HCT116 (cell line): ENCODE measurements around the gene CHODL. TPM values are rescaled to one million over a fixed set of nuclear protein-coding genes. Genes with fewer than 3 reads are reported as not detected.

Source experiments
- ATAC-seq: fragments of 200-7000 bp; cut with Tn5 transposase; 2 replicates; pipeline ENCODE4 v1.9.1; 2020; ENCODE audit warnings: mild to moderate bottlenecking, moderate library complexity
- BruUV-seq: library from RNA; stranded (reverse); fragments of 400-500 nt; replicated peaks from 2 replicates; lab custom pipeline; 2021; lab: Mats Ljungman, UMichigan
- CTCF ChIA-PET: fragments of 300-600 bp; sonication (Branson Sonifier 250); formaldehyde crosslinking; loops from one replicate; lab custom pipeline; 2021; ENCODE audit warnings: antibody characterized with exemption; lab: Charles Lee
- POLR2A ChIA-PET: fragments of 300-600, 350-600 bp; sonication (Branson Sonifier 250); formaldehyde crosslinking; loops from one replicate; lab custom pipeline; 2021; ENCODE audit warnings: antibody characterized with exemption; lab: Charles Lee
- RAD21 ChIA-PET, 2 experiments: fragments of 300-600 bp; sonication (Branson Sonifier 250); formaldehyde crosslinking; loops; one replicate each; lab custom pipeline; 2023; ENCODE audit warnings: low total read pairs in 2 of 2; ENCODE audit not compliant: uncharacterized antibody in 2 of 2, unreplicated experiment in 2 of 2, low non-redundant PET in 1 of 2; lab: Charles Lee
- DNase-seq: peaks from one replicate; pipeline ENCODE4 v3.0.0-alpha.2; 2010; ENCODE audit warnings: low read depth, low spot score
- H2AFZ ChIP-seq: fragments of 200-600 bp; shearing (Covaris generic), sonication (generic); 2 replicates; pipeline ENCODE4 v1.6.1; 2017; ENCODE audit warnings: low read depth, mixed run types, mixed read lengths, antibody characterized with exemption, low read length; ENCODE audit not compliant: poor library complexity, severe bottlenecking
- H3K27ac ChIP-seq: 2 replicates; pipeline ENCODE4 v1.5.1; 2012; ENCODE audit warnings: low read depth, low read length
- H3K27me3 ChIP-seq: fragments of 200-600 bp; sonication (generic); 2 replicates; pipeline ENCODE4 v1.6.1; 2016; ENCODE audit warnings: mixed run types, low read length, mixed read lengths; ENCODE audit not compliant: insufficient read depth
- H3K36me3 ChIP-seq, 2 experiments: fragments of 200-500 bp in 1 of 2; fragments of 200-600 bp in 1 of 2; sonication (Bioruptor generic) in 1 of 2; sonication (generic) in 1 of 2; 2 replicates each; pipeline versions ENCODE4 v1.5.1 to v1.6.1; 2014 to 2016; ENCODE audit warnings: low read length in 2 of 2, inconsistent platforms in 1 of 2, mixed read lengths in 1 of 2, mixed run types in 1 of 2; ENCODE audit not compliant: insufficient read depth in 2 of 2, control insufficient read depth in 1 of 2
- H3K4me1 ChIP-seq, 2 experiments: fragments of 200-600 bp in 1 of 2; sonication (generic) in 1 of 2; 2 replicates each; pipeline versions ENCODE4 v1.5.1 to v1.6.1; 2012 to 2017; ENCODE audit warnings: low read length in 2 of 2, inconsistent platforms in 1 of 2, mild to moderate bottlenecking in 1 of 2, mixed read lengths in 1 of 2, mixed run types in 1 of 2, moderate library complexity in 1 of 2; ENCODE audit not compliant: insufficient read depth in 2 of 2, control insufficient read depth in 1 of 2
- H3K4me2 ChIP-seq: fragments of 200-600 bp; sonication (generic); 2 replicates; pipeline ENCODE4 v1.6.1; 2017; ENCODE audit warnings: mixed run types, low read length, mixed read lengths
- H3K4me3 ChIP-seq, 2 experiments: fragments of 200-600 bp in 1 of 2; sonication (generic) in 1 of 2; replicated peaks in 1 of 2; 2 replicates each; pipeline ENCODE4 v1.5.1; 2011 to 2016; ENCODE audit warnings: low read length in 2 of 2, control low read depth in 1 of 2, low read depth in 1 of 2, mild to moderate bottlenecking in 1 of 2, mixed read lengths in 1 of 2, mixed run types in 1 of 2
- H3K79me2 ChIP-seq: fragments of 200-600 bp; sonication (generic); 2 replicates; pipeline ENCODE4 v1.6.1; 2017; ENCODE audit warnings: mild to moderate bottlenecking, mixed run types, low read length, moderate library complexity, mixed read lengths; ENCODE audit not compliant: insufficient read depth
- H3K9ac ChIP-seq: fragments of 200-600 bp; sonication (generic); 2 replicates; pipeline ENCODE4 v1.6.1; 2016; ENCODE audit warnings: low read length, mixed read lengths
- H3K9me2 ChIP-seq: fragments of 200-600 bp; sonication (generic), shearing (Covaris generic); 2 replicates; pipeline ENCODE4 v1.6.1; 2017; ENCODE audit warnings: mixed run types, mild to moderate bottlenecking, moderate library complexity; ENCODE audit not compliant: insufficient read depth
- H3K9me3 ChIP-seq, 2 experiments: fragments of 200-500 bp in 1 of 2; fragments of 200-600 bp in 1 of 2; sonication (Bioruptor generic) in 1 of 2; sonication (generic) in 1 of 2; 2 replicates each; pipeline ENCODE4 v1.6.1; 2014 to 2017; ENCODE audit warnings: low read length in 2 of 2, mixed read lengths in 2 of 2, inconsistent platforms in 1 of 2, low read depth in 1 of 2, mild to moderate bottlenecking in 1 of 2, mixed run types in 1 of 2, moderate library complexity in 1 of 2; ENCODE audit not compliant: control insufficient read depth in 1 of 2, insufficient read depth in 1 of 2
- H4K20me1 ChIP-seq: fragments of 200-600 bp; sonication (generic), shearing (Covaris generic); 2 replicates; pipeline ENCODE4 v1.6.1; 2017; ENCODE audit warnings: mixed run types, mild to moderate bottlenecking, moderate library complexity; ENCODE audit not compliant: insufficient read depth
- ATF3 ChIP-seq: IDR thresholded peaks from 2 replicates; pipeline ENCODE4 v1.6.1; 2012
- CEBPB ChIP-seq: IDR thresholded peaks from 2 replicates; pipeline ENCODE4 v1.6.1; 2012; ENCODE audit warnings: low read depth
- CTCF ChIP-seq, 3 experiments: fragments of 200-600 bp in 1 of 3; sonication (generic) in 1 of 3; IDR thresholded peaks in 2 of 3; conservative IDR thresholded peaks in 1 of 3; 2 replicates each; pipeline ENCODE4 v1.5.1; 2012 to 2017; ENCODE audit warnings: low read depth in 2 of 3, low read length in 2 of 3, antibody characterized with exemption in 1 of 3, borderline replicate concordance in 1 of 3, control low read depth in 1 of 3, mild to moderate bottlenecking in 1 of 3, mixed read lengths in 1 of 3, mixed run types in 1 of 3, moderate library complexity in 1 of 3; ENCODE audit not compliant: insufficient read depth in 1 of 3
- ELF1 ChIP-seq: IDR thresholded peaks from 2 replicates; pipeline ENCODE4 v1.6.1; 2012; ENCODE audit warnings: low read depth, borderline replicate concordance
- EZH2phosphoT487 ChIP-seq: fragments of 200-600 bp; IDR thresholded peaks from 2 replicates; pipeline ENCODE4 v1.6.1; 2018; ENCODE audit warnings: antibody characterized with exemption, borderline replicate concordance
- FOSL1 ChIP-seq: IDR thresholded peaks from 2 replicates; pipeline ENCODE4 v1.6.1; 2012; ENCODE audit warnings: low read depth
- JUND ChIP-seq: IDR thresholded peaks from 2 replicates; pipeline ENCODE4 v1.6.1; 2012
- SIN3A ChIP-seq: IDR thresholded peaks from 2 replicates; pipeline ENCODE4 v1.6.1; 2012; ENCODE audit warnings: low read depth
- SP1 ChIP-seq: IDR thresholded peaks from 2 replicates; pipeline ENCODE4 v1.6.1; 2012; ENCODE audit warnings: low read depth
- YY1 ChIP-seq: IDR thresholded peaks from 2 replicates; pipeline ENCODE4 v1.6.1; 2011; ENCODE audit warnings: low read length, low read depth, moderate library complexity, mild to moderate bottlenecking; ENCODE audit not compliant: insufficient replicate concordance; ENCODE audit errors: extremely low read depth
- intact Hi-C: fragments of 100-400 bp; cut with micrococcal nuclease; formaldehyde crosslinking; loops from 2 replicates; pipeline ENCODE4 v1.10.0; 2022
- total RNA-seq: library from RNA; stranded (reverse); gene quantifications from one replicate; pipeline ENCODE4 v1.2.1, GENCODE V29; 2021; ENCODE audit not compliant: unreplicated experiment

Gene CHODL
- total RNA-seq, 1 experiment from 2014 or later, result not detected

GRCh38 chr21:18248171-18248570 is 3.5 kb downstream of the CHODL start:
- intact Hi-C loops, result no loop called here
- no peaks in the 10 kb centered on the region for H3K36me3 ChIP-seq
- no peak overlapping the region for H3K27ac ChIP-seq
- CTCF ChIA-PET, result no interaction called here
- H3K9ac ChIP-seq, result no peak overlapping the region
- H4K20me1 ChIP-seq, result no peaks in the 10 kb centered on the region
- no peaks in the 10 kb centered on the region for H3K4me1 ChIP-seq
- H3K79me2 ChIP-seq, result no peaks in the 10 kb centered on the region
- no peaks in the 10 kb centered on the region for H3K27me3 ChIP-seq
- RAD21 ChIA-PET, result no interaction called here
- no peak for TF ChIP-seq ELF1
- no peak for TF ChIP-seq CEBPB
- TF ChIP-seq SIN3A, result no peak
- no peak for TF ChIP-seq ATF3
- TF ChIP-seq YY1, result no peak
- no peak for TF ChIP-seq EZH2phosphoT487
- no peak for TF ChIP-seq SP1
- TF ChIP-seq FOSL1, result no peak
- no peak for TF ChIP-seq CTCF (IDR thresholded peaks at IDR 0.05 in 2 of 3, conservative IDR thresholded peaks at IDR 0.05 in 1 of 3; ENCODE audit: borderline replicate concordance in 1 of 3, insufficient read depth in 1 of 3, low read depth in 2 of 3, low read length in 2 of 3)
- TF ChIP-seq JUND, result no peak
- H3K9me3 ChIP-seq, result peaks cover 16 to 33% of the 10 kb centered on the region in 2 experiments
- H3K4me3 ChIP-seq, result no peak overlapping the region
- no TSS peak for BruUV-seq
- POLR2A ChIA-PET, result no interaction called here
- no peak for DNase-seq
- no peak overlapping the region for H3K4me2 ChIP-seq
- no peak for ATAC-seq
- no peaks in the 10 kb centered on the region for H3K9me2 ChIP-seq
- no peak overlapping the region for H2AFZ ChIP-seq
